Dermis microvascular lymphatic vessel endothelial cell (primary cell): ENCODE results near the gene CFAP61. TPM values are rescaled to one million over a fixed set of nuclear protein-coding genes. Genes with fewer than 3 reads are reported as not detected.
"Not testable (repeated sequence)": the region's sequence is repeated elsewhere in the genome, so short reads cannot be mapped to it uniquely, and the experiment has no call there.

ENCODE experiments used
- DNase-seq, 2 donors: peaks; one replicate each; pipeline versions ENCODE4 v3.0.0 to v3.0.0-alpha.2; 2010; ENCODE audit warnings: low read depth in 2 of 2
- total RNA-seq: library from RNA; depleted of rRNA; stranded (reverse); fragments of >200 nt; gene quantifications from 2 replicates; pipeline ENCODE4 v1.2.1, GENCODE V29; 2014

The CFAP61 gene, protein sequence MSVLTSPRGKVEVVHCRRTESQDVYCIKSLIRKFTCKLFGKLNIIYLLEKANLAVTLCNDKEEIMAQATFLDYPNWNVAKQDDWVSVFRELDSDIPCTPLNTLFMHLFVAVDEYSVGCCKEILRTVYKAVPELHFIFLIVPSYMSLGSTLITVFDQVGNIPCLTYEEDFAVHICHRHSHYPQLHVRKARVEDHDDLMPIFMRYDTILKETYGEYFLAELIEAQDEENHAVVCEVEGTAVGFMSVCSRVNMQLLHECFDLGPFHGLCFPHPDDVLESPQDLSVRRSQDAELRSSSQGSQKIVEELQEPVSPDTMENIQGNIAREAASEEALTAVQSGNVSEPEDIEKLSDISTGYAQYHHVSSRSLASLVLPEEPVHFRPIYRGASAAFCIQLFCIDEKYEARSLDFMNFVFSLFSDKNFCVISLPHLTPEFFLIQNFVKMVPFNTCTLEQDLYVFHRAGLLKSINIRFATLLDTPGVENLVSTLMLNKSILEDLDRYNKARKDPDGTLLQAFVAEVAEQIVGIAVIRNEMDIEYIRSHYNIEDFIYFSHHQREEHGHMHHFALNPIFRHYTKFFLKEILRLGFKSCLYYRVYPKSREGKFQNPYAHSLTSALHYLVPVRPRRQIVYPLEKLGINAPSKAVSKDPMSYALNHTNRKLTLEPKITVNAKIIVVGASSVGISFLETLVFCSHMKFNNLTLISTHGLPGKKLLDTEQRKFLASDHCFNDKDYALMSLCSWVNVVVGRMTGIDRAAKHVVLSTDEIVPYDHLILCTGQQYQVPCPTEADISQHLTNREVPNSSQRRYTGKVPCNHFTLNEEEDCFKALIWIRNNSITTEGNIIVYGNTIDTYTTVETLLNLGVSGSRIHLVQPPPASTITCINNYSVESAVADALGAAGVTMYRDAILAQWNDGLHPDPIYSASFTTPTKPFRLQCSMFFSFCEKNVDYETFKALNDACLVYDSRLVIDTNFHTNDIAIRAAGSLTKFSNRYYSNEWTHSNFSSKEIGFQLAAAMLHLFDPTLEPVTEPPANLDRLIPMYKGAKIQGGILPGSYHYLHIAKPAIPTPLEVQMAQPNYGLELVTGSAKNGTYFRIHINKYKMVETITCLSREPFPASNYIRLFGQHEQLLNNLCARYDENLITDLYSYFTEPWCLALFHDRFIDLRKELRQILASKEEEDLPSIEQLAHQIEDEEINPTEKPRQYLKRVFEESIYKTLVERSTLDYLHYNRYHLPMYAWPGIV
- not detected in 2 replicates for total RNA-seq

DNA sequence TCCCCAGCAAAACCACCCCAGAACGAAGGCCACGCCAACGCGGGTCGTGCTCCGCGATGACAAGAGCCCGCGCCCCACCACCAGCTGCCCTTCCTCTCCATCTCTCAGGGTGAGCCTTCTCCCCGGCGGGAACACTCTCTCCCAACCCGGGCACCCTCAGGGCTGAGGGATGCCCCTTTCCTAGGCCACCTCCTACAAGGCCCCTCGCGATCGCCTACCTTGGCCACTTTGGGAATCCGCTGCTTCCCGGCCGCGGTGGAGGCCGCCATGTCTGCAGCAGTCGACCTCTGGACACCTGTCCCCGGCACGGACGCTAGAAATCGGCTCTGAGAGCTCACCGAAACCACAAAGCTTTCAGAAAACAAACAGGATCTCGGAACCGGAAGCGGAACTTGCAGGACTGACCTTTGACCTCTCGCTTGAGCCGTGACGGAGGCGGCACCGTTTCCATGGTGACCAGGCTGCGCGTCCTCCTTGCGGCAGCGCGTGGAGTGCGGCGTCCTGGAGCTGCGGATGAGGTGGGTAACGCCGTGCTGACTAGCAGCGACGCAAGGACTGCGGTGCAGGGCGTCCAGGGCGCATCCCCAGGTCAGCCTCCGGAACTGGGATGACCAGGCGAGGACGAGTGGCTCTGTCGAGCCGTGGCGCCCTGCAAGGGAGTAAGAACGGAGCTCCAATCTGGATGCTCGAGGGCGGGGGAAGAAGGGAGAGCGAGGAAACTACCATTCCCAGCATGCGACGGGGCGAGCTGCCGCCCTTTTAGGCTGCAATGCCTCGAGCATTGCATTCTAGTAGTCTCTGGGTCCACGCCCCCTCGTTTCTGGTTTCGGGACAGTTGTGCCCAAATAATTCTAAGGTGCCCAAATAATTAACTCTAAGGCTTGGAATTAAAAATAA lies at the start of gene CFAP61, which contains the start of gene CRNKL1:
Gene CFAP61, plus strand, starts transcription at position 459 of the 897 bp plus-strand sequence. CDS start 4,122 bp downstream, outside the sequence.
Gene CRNKL1, minus strand, starts transcription at position 393 of the 897 bp plus-strand sequence. Its CDS starts 124 bp downstream, at position 269.
- peak; percentile 96 for DNase-seq

DNA sequence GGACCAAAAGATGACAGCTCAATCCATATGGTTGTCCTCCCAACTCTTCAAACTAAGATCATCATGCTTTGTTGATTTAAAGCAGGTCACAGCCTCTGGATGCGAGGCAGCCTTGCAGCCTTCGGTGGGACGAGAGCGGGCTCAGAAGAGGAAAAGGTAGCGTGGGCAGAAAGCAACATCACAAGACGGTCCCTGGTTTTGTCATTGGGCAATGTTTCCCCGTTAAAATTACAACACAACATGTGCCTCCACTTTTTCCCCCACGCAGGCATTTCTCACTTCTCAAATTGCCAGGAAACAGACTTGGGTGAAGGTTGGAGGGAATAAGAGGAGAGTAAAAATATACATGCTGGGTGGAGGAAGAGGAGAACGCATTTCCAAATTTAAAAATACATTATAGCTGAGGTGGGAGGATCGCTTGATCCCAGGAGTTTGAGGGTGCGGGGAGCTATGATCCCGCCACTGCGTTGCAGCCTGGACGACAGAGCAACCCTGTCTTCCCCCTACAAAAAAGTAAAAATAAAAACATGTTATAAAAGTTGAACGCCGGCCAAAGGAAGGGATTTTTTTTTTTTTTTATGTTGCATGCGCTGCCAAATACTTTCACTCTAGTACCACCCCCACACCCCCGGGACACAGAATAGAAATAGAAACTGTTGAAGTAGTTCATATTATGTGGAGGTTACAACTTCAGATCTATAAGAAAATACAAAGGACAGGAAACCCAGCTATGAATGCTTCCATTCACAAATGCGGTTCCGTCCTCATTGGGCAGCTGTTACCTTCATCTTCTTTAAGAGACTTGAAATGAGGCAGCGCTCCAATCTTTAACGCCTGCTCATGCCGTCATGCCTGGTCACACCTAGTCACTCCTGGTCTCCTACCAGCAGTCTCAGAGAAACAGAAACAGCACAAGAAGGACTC lies 49.0 kb upstream of the CFAP61 start:
- DNase-seq, result peak; percentile 44 to 65

DNA sequence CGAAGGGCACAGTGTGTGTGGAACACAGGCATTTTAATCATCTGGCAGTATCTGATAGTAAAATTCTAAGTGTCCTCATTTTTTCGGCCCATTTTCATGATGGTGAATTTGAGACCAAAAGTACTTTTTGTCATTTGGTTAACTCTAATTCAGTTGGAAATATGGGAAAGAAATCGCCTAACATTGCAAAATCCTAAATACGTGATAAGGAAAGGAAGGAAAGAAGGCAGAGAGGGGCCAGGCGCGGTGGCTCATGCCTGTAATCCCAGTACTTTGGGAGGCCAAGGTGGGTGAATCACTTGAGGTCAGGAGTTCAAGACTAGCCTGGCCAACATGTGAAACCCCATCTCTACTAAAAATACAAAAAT lies 48.4 kb upstream of the CFAP61 start:
- not testable (repeated sequence) for DNase-seq

DNA sequence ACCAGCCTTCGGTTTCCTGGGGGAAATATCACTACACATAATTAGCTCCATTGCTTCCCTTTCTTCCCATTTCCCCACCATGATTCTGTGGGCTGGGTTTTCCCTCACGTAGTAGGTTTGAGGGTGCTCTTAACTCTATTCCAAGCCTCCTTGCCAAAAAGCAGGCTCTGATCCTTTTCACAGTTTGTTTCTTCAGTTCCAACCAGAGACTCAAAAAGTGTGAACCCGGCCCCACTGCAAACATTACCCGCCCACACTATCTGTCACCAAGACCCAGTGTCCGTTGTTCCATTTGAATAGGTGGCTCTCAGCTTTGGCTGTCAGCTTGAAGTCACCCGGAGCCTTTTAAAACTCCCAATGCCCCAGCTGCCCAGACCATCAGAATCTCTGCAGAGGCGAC lies 47.0 kb upstream of the CFAP61 start:
- no peak for DNase-seq

DNA sequence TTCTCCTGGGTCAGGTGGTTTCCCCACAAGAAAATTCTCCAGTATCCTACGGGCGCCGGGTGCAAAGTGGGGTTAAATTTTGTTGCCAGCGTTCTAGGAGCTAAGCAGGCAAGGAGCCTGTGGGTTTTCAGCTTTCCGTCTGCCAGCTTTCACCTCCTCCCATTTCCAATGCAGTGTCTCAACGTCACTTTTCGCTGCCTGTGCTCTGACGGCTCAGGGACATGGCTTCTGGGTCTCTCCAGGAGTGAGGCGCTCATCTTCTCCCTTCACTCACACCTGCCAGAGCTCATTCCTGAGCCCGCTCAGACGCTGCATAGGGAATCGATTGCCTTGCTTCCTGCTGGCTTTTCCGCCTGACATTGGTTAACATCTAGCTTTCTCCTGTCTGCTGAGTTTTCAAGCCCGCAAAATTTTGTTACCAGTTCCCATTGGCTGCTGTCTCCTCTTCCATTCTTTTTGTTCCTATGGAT lies 42.5 kb upstream of the CFAP61 start:
- DNase-seq, result no peak

DNA sequence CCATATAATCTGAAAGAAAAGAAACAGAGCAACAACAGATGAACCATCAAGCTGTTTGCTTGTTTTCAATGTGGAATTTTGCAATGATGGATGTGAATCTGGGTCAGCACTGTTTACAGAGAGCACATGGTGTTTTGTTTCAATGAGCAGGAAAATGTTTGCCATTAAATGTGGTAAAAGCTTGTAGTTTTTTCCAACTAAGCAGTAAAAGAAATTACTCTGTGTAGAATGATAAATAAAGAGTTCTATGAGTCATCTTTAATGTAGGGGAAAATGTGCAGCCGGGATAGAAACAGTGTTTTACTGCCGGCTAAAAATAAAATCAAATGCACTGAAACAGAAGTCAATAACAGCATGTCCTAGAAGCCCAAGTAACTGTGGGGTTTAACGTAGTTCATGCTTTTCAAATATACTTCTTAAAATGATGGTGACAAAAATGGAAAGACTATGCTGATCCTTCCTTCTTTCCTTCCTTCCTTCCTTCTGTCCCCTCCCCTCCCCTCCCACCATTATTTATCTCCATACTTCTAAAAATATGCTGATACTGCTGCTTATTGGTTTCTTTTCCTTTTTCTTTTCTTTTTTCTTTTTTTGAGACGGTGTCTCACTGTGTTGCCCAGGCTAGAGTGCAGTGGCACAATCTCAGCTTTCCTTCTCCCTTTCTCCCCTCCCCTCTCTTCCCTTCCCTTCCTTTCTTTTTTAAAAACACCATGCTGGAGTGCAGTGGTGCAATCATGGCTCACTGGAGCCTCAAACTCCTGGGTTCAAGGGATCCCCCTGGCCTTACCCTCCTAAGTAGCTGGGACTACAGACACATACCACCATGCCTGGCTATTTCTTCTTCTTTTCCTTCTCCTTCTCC lies 41.5 kb upstream of the CFAP61 start:
- DNase-seq, result peak; percentile 78 to 80

DNA sequence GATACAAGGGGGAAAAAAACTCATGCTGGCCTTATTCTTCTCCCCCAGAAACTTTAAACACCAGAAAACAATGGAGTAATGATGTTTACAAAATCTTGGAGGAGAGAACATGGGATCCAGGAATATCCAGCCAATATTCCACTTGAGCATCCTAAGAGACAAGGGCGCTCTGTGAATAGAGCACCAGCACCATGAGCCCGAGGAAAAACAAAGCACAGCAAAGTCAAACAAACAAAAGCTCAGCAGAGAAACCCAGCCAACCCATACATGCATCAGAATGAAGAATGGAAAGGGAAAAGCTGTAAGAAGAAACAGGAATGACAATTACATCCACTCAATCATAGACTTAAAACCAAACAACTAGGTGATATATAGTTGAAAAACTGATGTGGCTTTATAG lies 39.8 kb upstream of the CFAP61 start:
- no peak for DNase-seq

DNA sequence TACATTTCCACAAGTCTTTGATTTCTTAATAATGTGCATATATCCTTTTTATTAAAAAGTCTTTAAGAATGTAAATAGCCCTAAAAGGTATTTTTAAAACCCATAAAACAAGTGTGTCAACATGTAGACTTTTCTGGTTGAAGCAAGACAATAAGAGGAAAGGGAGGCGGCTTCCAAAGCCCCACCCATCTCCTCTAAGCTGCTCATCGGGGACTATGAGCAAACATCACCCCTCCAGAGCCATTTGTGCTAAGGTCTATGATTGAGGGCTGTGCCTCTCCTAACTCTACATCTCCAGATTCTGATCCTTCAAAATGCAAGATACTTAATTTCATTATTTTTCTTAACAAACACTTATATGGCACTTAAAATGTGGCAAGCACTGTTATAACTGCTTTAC lies 37.7 kb upstream of the CFAP61 start:
- DNase-seq, result peak in 1 of 2 donors; percentile 59

DNA sequence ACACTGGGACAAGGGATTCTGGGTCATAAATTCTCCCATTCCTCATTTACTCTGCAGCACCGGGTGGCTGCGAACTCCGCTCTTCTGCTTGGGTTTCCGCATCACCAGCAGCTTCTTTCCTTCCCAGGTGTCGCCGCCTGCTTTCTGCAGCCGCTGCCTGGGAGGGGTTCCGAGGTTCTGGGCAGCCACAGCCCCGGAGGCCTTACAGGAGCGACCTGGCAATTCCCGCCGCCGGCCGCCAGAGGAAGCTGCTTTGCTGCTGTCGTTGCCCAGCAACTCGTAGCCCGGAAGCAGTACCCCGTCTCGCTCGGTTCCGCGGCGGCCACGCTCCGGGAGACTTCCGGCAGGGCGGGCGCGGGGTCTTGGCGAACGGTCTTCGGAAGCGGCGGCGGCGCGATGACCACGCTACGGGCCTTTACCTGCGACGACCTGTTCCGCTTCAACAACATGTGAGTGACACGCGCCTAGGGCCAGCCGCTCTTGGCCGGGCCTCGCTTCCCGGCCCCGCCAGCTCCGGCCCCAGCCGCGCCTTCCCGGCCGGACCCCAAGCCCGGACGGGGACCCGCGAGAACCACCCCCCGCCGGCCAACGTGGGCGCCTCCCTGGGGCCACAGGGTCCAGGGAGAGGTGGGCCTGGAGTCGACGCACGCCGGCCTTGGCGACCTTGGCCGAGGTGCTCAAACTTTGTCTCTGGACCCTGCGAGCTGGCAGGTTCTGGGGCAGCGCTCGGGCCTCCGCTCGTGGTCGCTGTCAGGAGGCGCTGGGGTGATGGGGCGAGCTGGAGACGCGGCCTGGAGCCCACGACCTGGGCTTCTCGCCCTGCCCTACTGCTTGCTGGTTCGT lies 35.1 kb upstream of the CFAP61 start, which contains the start of gene NAA20:
Gene NAA20, plus strand, starts transcription at position 362 of the 843 bp plus-strand sequence. Its CDS starts 35 bp downstream, at position 397.
- DNase-seq, result peak; percentile 79 to 93

DNA sequence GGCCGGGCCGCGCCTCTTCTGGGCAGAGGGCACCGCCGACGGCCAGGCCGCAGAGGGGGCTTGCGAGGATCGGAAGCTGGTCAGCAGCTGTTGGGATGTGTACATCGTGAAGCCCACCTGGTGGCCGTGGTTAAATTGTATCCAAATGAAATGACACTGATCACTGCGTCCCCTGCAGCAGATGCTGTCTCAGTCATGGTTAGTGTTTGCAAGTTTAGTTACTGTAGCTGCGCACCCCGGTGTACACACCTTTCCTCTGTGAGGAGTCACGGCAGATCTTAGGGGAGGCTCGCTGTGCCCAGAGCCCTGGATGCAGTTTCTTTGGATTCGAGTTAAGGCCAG lies 34.5 kb upstream of the CFAP61 start:
- DNase-seq, result no peak

DNA sequence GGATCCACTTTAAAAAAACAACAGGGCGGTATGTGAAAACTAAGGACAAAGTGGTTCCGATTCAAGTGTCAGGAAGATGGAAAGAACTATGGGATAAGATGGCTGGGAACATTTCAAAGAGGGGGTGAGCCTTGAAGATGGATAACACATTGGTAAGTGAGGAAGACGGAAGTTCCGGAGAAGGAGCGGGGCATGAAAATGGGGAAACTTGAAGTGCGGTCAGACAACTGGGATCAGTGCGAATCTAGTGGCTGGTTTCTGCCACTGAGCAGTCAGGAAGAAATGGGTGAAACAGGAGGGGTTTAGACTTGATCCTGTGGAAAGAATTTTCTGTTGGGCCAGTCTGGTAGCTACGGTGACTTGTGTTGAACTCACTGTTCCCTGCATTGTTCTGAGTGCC lies 34.0 kb upstream of the CFAP61 start:
- no peak for DNase-seq

DNA sequence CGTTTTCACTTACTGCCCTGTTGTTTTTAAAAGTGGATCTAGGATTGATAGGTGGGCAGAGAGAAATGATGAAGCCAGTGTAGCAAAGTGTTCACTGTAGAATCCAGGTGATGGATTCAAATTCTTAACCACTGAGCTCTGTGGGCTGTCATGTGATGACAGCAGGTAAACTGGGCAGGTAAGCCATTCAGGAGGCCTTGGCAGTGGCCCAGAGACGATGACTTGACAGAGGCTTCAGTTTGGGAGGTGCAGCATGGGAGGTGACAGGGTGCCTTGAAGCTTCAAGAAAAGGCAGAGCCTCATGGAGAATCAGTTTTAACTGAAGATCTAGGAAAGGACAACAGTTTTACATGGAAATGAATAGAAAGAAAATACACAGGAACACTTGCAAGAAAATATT lies 33.2 kb upstream of the CFAP61 start:
- DNase-seq, result no peak

DNA sequence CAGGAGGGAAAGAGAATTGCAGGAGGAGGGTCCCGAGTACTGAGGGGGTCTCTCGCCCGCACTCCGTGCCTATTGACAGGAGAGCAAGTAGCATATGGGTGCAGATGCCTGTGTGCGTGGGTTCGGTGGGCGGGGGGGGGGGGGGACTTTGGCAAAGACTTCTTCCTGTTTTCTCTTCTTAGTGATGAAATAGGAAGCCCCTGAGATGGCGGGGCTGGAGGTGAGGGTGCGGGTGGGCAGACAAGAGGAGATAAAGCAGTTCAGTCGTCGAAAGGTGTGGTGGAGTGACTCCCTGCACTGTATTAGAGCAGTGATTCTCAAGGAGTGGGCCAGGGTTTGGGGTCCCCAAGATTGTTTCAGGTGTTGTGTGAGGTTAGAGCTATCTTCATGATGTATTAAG lies 31.4 kb upstream of the CFAP61 start:
- DNase-seq, result no peak

DNA sequence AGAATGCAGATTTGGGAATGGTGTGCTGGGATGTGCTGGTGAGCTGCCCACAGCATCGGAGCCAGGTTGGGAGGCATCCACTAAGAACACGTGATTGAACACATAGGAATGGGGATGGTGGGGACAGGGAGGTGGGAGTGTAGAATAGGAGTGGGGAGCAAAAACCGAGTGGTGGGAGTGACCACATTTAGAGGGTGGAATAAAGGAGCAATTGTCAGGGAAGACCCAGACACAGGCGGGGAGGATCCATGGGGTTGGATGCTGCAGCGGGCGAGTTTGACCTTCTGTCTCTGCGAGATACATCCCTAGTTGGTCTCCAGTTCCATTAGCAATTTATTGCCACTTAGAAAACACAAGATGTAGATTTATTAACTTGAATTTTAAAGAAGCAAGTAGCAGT lies 30.5 kb upstream of the CFAP61 start:
- DNase-seq, result no peak

DNA sequence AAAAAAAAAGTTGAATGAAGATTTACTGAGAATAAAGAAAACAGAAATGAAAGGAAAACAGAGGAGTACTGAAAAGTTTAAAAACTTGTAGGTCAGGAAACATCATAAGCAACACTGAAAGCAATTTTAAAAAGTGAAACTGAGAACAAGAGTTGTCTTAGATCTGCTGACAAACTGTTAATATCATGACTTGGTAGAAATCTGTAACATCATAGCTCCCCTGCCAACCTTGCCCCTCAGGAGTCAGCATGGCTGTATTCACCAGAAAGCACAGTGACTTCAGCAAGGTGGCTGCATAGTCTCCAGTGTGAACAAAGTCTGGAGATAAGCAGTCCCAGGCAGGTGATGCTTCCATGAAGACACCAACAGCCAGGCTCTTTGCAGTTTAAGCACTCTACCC lies 29.8 kb upstream of the CFAP61 start:
- DNase-seq, result no peak

DNA sequence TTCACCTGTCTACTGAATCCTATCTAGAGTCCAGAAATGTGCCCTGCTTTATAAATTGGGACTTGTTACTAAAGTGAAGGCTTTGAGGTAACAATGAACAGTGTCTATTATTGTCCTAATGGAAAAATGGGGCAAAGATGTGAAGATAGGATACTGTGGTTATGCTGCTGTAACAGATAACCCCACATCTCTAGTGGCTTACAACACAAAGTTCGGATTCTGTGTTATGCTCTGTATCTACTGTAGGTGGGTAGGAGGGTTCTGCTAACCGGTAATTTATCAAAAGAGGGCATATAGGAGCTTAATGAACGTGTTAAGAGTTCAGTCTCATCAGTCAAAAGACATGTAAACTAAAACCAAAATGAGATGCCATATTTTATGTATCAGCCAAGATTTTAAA lies 28.9 kb upstream of the CFAP61 start:
- no peak for DNase-seq

DNA sequence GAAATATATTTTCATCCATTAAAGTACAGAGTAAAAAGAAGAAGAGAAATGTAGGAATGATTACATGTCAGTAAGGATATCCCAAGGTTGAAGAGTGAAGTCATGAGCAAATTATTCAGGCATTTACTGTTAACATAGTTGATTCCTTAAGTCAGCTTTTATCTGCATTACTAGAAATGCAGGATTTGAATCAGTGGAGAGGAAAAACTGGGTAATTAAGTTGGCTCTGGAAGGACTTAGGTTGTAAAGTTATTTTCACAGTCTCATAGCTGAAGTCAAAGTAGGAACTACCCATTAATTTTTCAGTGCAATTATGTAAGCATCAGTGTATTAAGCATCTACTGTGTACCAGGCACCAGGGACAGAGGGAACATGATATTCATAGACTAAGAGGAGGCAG lies 27.4 kb upstream of the CFAP61 start:
- no peak for DNase-seq

DNA sequence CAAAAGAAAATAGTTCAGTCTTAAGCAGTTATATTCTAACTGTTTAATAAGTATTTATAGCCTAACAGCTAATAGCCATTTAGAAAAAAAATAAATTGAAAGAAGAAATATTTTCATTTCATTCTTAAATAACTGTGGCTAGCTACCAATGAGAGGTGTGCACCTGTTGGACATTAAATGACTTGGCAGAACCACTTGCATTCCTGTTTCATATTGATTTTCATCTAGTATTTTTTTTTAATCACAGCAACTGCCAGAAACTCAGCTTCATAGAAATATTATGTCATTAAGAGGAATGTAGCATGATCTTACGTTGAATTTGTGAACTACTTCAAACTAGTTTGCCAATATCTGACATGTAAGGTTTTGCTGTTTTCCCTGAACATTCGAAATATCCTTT lies 25.0 kb upstream of the CFAP61 start:
- DNase-seq, result no peak
